ENCODE results near the gene BPTF. TPM values are rescaled to one million over a fixed set of nuclear protein-coding genes. Genes with fewer than 3 reads are reported as not detected.

BPTF gene
- total and polyA plus RNA-seq, 2 of the 8 experiments (the other 6 are each of a cell fraction or from before 2014, with no cell fraction given) = 107 to 228 TPM

- Histone ChIP-seq H3K27ac (ENCODE audit: low read depth, low read length) (no peak overlapping the region), H3K23me2 (ENCODE audit: low read depth, low read length) (peaks cover 9% of the 10 kb centered on the region; the same call in 1 of the 2 replicates), H3K4ac (replicated peaks; ENCODE audit: insufficient read length, low read depth, low read length) (no peak overlapping the region), H3K36me3 (ENCODE audit: control insufficient read depth in 2 of 4, insufficient read depth in 4 of 4, low read length in 3 of 4) (no peaks in the 10 kb centered on the region), H3K27me3 (replicated peaks in 1 of 4; ENCODE audit: control insufficient read depth in 3 of 4, extremely low read depth in 1 of 4, insufficient read depth in 3 of 4, low read length in 3 of 4) (peaks cover 0 to 21% (median 10%) of the 10 kb centered on the region in 4 experiments; a peak in 6 of 7 replicates), H2BK20ac (ENCODE audit: low read length) (no peak overlapping the region), H3K79me2 (ENCODE audit: control insufficient read depth in 1 of 2, insufficient read depth in 2 of 2, low read length in 2 of 2) (no peaks in the 10 kb centered on the region), H2BK15ac (ENCODE audit: low read length) (no peak overlapping the region), H3K4me3 (ENCODE audit: extremely low read depth in 1 of 4, insufficient read depth in 2 of 4, low read depth in 3 of 4, low read length in 4 of 4) (peak overlapping the region; percentile 44 to 97 (median 60)), H2BK12ac (ENCODE audit: low read depth, low read length) (no peak overlapping the region), H2BK5ac (ENCODE audit: low read depth, low read length) (no peak overlapping the region), H4K91ac (replicated peaks; ENCODE audit: insufficient read length, low read length) (no peak overlapping the region), H3K14ac (ENCODE audit: insufficient read length) (no peak overlapping the region), H4K20me1 (replicated peaks in 1 of 2; ENCODE audit: control insufficient read depth in 1 of 2, insufficient read depth in 2 of 2, low read length in 2 of 2) (no peaks in the 10 kb centered on the region), H3K4me2 (ENCODE audit: insufficient read depth in 1 of 2, low read depth in 2 of 2, low read length in 2 of 2) (peak overlapping the region; percentile 76 to 79), H3K56ac (replicated peaks; ENCODE audit: insufficient read length, low read depth, low read length) (no peak overlapping the region), H3K9me3 (ENCODE audit: insufficient read depth in 2 of 2, low read depth in 1 of 2, low read length in 1 of 2) (no peaks in the 10 kb centered on the region), H3K23ac (ENCODE audit: insufficient read length) (no peak overlapping the region), H4K5ac (ENCODE audit: insufficient read length, low read depth, low read length) (no peak overlapping the region), H3K9ac (replicated peaks in 1 of 4; ENCODE audit: extremely low read depth in 1 of 4, low read depth in 3 of 4, low read length in 3 of 4) (no peak overlapping the region), H3K79me1 (ENCODE audit: low read depth, low read length) (no peaks in the 10 kb centered on the region), H2AFZ (ENCODE audit: low read length) (no peak overlapping the region), H3K18ac (ENCODE audit: extremely low read depth, low read length) (no peak overlapping the region), H2BK120ac (replicated peaks; ENCODE audit: low read depth, low read length) (no peak overlapping the region), H4K8ac (ENCODE audit: extremely low read depth, insufficient read depth, low read length) (no peak overlapping the region), H2AK5ac (ENCODE audit: low read depth, low read length) (no peak overlapping the region), H3K4me1 (replicated peaks in 1 of 4; ENCODE audit: control insufficient read depth in 3 of 4, insufficient read depth in 4 of 4, low read length in 3 of 4) (peaks cover 0 to 13% (median 7%) of the 10 kb centered on the region in 4 experiments; a peak in 4 of 7 replicates)
- FAIRE-seq (no peak), DNase-seq (ENCODE audit: low read depth in 1 of 2, low spot score in 2 of 2) (no peak)
- CTCF ChIA-PET (ENCODE audit: partially characterized antibody) = interaction anchor here (1.0 to 2.8 kb wide), 9 partner anchors 10 to 35 kb away, joined by 3 to 13 read pairs (median 4); no protein-coding TSS in a partner anchor
- WGBS, 2 experiments (ENCODE audit: extremely low coverage in 1 of 2, insufficient coverage in 1 of 2, insufficient read length in 1 of 2, insufficient replicate concordance in 2 of 2, low coverage in 1 of 2, low lambda C conversion rate in 2 of 2, missing lambda C conversion rate in 1 of 2) = 37% methylated on average over 9 of the region's 9 CpGs; no CpG with 5 or more reads in 1 of the 2 experiments
- POLR2A ChIA-PET (ENCODE audit: partially characterized antibody) = interaction anchor here (0.6 to 1.9 kb wide), 7 partner anchors 9 to 47 kb away, joined by 3 to 8 read pairs (median 4); partner anchors contain the start of gene KPNA2
- TF ChIP-seq TCF12 (IDR thresholded peaks at IDR 0.05; ENCODE audit: low read depth, low read length) (no peak), BRCA1 (IDR thresholded peaks at IDR 0.05; ENCODE audit: low read depth, low read length) (no peak), MAFK (IDR thresholded peaks at IDR 0.05; ENCODE audit: low read depth, low read length) (no peak), POLR2AphosphoS5 (IDR thresholded peaks at IDR 0.05; ENCODE audit: low read depth, low read length) (no peak), KDM1A (IDR thresholded peaks at IDR 0.05; ENCODE audit: borderline replicate concordance, low read length) (no peak), SP4 (IDR thresholded peaks at IDR 0.05; ENCODE audit: low read length) (no peak), HDAC2 (IDR thresholded peaks at IDR 0.05; ENCODE audit: borderline replicate concordance in 1 of 2, low read depth in 2 of 2, low read length in 2 of 2) (no peak), CHD2 (IDR thresholded peaks at IDR 0.05; ENCODE audit: low read length) (no peak), EZH2 (IDR thresholded peaks at IDR 0.05; ENCODE audit: low read depth, low read length, severe bottlenecking) (no peak), SAP30 (IDR thresholded peaks at IDR 0.05; ENCODE audit: insufficient read depth, insufficient replicate concordance, low read length) (no peak), EP300 (IDR thresholded peaks at IDR 0.05; ENCODE audit: borderline replicate concordance in 1 of 2, low read depth in 2 of 2, low read length in 2 of 2) (no peak), TEAD4 (IDR thresholded peaks at IDR 0.05; ENCODE audit: low read depth, low read length) (no peak)
Measured at GRCh38 chr17:67994817-67995569, 169.7 kb downstream of the BPTF start.
